ENCODE data around the gene NEK6.

The NEK6 gene

GRCh38 chr9:124215956-124216355 lies 41.8 kb upstream of the NEK6 start:
- TF ChIP-seq, protein P1, sequence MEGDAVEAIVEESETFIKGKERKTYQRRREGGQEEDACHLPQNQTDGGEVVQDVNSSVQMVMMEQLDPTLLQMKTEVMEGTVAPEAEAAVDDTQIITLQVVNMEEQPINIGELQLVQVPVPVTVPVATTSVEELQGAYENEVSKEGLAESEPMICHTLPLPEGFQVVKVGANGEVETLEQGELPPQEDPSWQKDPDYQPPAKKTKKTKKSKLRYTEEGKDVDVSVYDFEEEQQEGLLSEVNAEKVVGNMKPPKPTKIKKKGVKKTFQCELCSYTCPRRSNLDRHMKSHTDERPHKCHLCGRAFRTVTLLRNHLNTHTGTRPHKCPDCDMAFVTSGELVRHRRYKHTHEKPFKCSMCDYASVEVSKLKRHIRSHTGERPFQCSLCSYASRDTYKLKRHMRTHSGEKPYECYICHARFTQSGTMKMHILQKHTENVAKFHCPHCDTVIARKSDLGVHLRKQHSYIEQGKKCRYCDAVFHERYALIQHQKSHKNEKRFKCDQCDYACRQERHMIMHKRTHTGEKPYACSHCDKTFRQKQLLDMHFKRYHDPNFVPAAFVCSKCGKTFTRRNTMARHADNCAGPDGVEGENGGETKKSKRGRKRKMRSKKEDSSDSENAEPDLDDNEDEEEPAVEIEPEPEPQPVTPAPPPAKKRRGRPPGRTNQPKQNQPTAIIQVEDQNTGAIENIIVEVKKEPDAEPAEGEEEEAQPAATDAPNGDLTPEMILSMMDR (IDR thresholded peaks at IDR 0.05; ENCODE audit: unreplicated experiment in 3 of 3), result no peak
- no peak overlapping the region for H3K4me3 Mint-ChIP-seq
- H3K9me3 Mint-ChIP-seq, result no peaks in the 10 kb centered on the region
- peaks cover 4% of the 10 kb centered on the region for H3K4me1 Mint-ChIP-seq
- H3K36me3 Mint-ChIP-seq (ENCODE audit: low read depth), result no peaks in the 10 kb centered on the region
- H3K27me3 Mint-ChIP-seq (ENCODE audit: low read depth), result peaks cover 14% of the 10 kb centered on the region
- no peak overlapping the region for H3K27ac Mint-ChIP-seq

- Mint-ChIP-seq H3K36me3 (ENCODE audit: low read depth) (no peaks in the 10 kb centered on the region), H3K27ac (no peak overlapping the region), H3K4me3 (no peak overlapping the region), H3K4me1 (peaks cover 4% of the 10 kb centered on the region), H3K9me3 (no peaks in the 10 kb centered on the region), H3K27me3 (ENCODE audit: low read depth) (peaks cover 14% of the 10 kb centered on the region)
- TF ChIP-seq, protein P1 (IDR thresholded peaks at IDR 0.05; ENCODE audit: unreplicated experiment in 3 of 3), result no peak
Observed at GRCh38 chr9:124216474-124217176, 41.1 kb upstream of the NEK6 start.

DNA sequence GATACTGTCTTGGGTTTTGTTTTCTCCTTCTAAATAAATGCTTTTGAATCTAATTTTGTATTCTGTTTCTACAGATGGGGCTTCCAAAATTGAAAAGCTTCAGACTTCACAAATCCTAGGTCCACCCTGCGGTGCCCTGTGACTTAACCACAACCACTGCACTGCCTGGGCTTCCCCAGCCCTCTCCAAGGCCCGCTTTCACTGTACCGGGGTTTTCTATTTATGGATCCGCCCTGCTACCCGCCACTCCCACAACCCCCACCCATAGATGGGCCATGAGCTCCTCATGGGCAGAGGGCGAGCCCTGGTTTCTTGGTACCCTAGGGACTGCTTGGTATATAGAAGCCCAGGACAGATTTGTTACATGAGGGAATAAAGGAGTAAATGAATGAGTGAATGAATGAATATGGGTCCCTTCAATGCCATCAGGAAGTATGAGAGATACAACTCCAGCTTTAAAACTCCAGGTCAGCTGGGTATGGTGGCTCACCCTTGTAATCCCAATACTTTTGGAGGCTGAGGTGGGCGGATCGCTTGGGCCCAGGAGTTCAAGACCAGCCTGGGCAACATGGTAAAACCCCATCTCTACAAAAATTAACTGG lies 39.8 kb upstream of the NEK6 start:
- Mint-ChIP-seq H3K36me3 (ENCODE audit: low read depth) (no peaks in the 10 kb centered on the region), H3K4me1 (peaks cover 4% of the 10 kb centered on the region), H3K9me3 (no peaks in the 10 kb centered on the region), H3K27me3 (ENCODE audit: low read depth) (peaks cover 11% of the 10 kb centered on the region), H3K27ac (no peak overlapping the region), H3K4me3 (no peak overlapping the region)
- TF ChIP-seq, protein P1 (IDR thresholded peaks at IDR 0.05; ENCODE audit: unreplicated experiment in 3 of 3), result no peak

- peaks cover 4% of the 10 kb centered on the region for H3K4me1 Mint-ChIP-seq
- H3K9me3 Mint-ChIP-seq, result no peaks in the 10 kb centered on the region
- no peak overlapping the region for H3K4me3 Mint-ChIP-seq
- TF ChIP-seq, protein P1 (IDR thresholded peaks at IDR 0.05; ENCODE audit: unreplicated experiment in 3 of 3), result no peak
- H3K36me3 Mint-ChIP-seq (ENCODE audit: low read depth), result no peaks in the 10 kb centered on the region
- peaks cover 15% of the 10 kb centered on the region for H3K27me3 Mint-ChIP-seq (ENCODE audit: low read depth)
- H3K27ac Mint-ChIP-seq, result no peak overlapping the region
Observed at GRCh38 chr9:124218438-124218982, 39.2 kb upstream of the NEK6 start.

GRCh38 chr9:124218987-124219461 lies 38.7 kb upstream of the NEK6 start:
- no peak overlapping the region for H3K4me3 Mint-ChIP-seq

More at GRCh38 chr9:124218987-124219461, 38.7 kb upstream of the NEK6 start:
- Mint-ChIP-seq H3K36me3 (ENCODE audit: low read depth) (no peaks in the 10 kb centered on the region), H3K27me3 (ENCODE audit: low read depth) (peaks cover 13% of the 10 kb centered on the region), H3K27ac (no peak overlapping the region), H3K4me1 (peaks cover 4% of the 10 kb centered on the region), H3K9me3 (no peaks in the 10 kb centered on the region)
- TF ChIP-seq, protein P1 (IDR thresholded peaks at IDR 0.05; ENCODE audit: unreplicated experiment in 3 of 3), result no peak
